ENCODE data around the gene CXCL14.

Gene CXCL14

GRCh38 chr5:135587721-135588663, 9.2 kb upstream of the CXCL14 start:
- TF ChIP-seq, protein P1, sequence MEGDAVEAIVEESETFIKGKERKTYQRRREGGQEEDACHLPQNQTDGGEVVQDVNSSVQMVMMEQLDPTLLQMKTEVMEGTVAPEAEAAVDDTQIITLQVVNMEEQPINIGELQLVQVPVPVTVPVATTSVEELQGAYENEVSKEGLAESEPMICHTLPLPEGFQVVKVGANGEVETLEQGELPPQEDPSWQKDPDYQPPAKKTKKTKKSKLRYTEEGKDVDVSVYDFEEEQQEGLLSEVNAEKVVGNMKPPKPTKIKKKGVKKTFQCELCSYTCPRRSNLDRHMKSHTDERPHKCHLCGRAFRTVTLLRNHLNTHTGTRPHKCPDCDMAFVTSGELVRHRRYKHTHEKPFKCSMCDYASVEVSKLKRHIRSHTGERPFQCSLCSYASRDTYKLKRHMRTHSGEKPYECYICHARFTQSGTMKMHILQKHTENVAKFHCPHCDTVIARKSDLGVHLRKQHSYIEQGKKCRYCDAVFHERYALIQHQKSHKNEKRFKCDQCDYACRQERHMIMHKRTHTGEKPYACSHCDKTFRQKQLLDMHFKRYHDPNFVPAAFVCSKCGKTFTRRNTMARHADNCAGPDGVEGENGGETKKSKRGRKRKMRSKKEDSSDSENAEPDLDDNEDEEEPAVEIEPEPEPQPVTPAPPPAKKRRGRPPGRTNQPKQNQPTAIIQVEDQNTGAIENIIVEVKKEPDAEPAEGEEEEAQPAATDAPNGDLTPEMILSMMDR (IDR thresholded peaks at IDR 0.05) = no peak

DNA sequence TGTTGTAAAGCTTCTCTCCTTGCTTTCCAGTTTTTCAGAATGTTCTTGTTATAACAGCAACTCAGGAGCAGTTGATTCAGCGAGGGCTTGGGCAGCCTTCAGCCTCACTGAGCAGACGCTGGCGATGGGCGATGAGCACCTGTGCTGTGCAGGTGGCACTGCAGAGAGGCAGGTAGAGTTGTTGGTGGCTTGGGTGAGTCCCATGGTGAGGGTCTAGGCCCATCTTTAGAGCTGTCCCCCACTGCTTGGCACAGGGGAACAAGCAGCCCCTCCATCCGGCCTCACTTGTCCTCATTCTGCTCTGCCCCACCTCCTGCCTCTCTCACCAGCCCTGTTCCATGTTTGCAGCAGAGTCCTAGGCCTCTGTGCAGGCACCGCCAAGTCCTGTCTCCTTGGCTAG, 6.1 kb upstream of the CXCL14 start:
- TF ChIP-seq, protein P1 (IDR thresholded peaks at IDR 0.05) = no peak

GRCh38 chr5:135584276-135584675, 5.5 kb upstream of the CXCL14 start:
- TF ChIP-seq, protein P1 (IDR thresholded peaks at IDR 0.05) = no peak

- TF ChIP-seq, protein P1 (IDR thresholded peaks at IDR 0.05) = no peak
Observed at GRCh38 chr5:135582099-135582781, 3.4 kb upstream of the CXCL14 start.

GRCh38 chr5:135578305-135578684, 496 bp downstream of the CXCL14 start:
- TF ChIP-seq, protein P1 (IDR thresholded peaks at IDR 0.05) = no peak

GRCh38 chr5:135577421-135577820, 1.4 kb downstream of the CXCL14 start:
- TF ChIP-seq, protein P1 (IDR thresholded peaks at IDR 0.05) = no peak

DNA sequence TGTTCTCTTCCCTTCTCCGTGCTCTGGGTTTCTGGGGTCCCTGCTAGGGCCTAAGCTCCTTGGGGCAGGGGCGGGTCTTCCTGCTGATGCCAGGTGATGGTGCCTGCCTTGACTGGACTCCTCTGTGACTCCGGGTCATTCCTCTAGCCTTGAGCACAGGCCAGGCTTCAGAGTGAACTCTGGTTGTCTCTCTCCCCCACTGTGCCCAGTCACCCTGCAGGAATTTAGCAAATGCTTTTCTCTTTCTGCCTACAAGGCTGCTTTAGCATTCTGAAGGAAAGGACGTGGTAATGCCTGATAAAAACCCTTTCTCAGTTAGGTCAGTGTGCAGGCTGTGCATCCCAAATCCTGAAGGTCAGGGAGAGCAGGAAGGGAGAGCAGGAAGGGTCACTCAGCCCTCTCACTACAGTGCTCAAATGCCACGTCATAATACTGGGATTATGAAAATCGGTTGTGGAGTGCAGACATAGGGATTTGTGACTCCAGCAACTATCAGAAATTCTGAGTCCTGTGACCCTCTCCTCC, 2.7 kb downstream of the CXCL14 start:
- TF ChIP-seq, protein P1 (IDR thresholded peaks at IDR 0.05) = no peak

Measured in LNCAP (cell line).